IMR-90 (cell line): ENCODE measurements around the gene DBP. TPM values are rescaled to one million over a fixed set of nuclear protein-coding genes. Genes with fewer than 3 reads are reported as not detected.

Experiments
- ATAC-seq: fragments of 200-7000 bp; cut with Tn5 transposase; 2 replicates; pipeline ENCODE4 v1.9.1; 2020; ENCODE audit warnings: low read depth, mild to moderate bottlenecking, moderate library complexity
- BruUV-seq: library from RNA; stranded (reverse); fragments of 400-500 nt; replicated peaks from 2 replicates; lab custom pipeline; 2021; lab: Mats Ljungman, UMichigan
- CTCF ChIA-PET: fragments of 300-600 bp; formaldehyde crosslinking; extraction: SDS; loops from one replicate; lab custom pipeline; 2021; ENCODE audit warnings: antibody characterized with exemption; lab: Yijun Ruan, JAX
- POLR2A ChIA-PET: fragments of 300-600 bp; sonication (Branson Sonifier 250); formaldehyde crosslinking; loops from one replicate; lab custom pipeline; 2022; ENCODE audit warnings: antibody characterized with exemption; ENCODE audit not compliant: unreplicated experiment; lab: Charles Lee
- DNase-seq: peaks from one replicate; pipeline ENCODE4 v3.0.0; 2013
- H2AFZ ChIP-seq: replicated peaks from 2 replicates; pipeline ENCODE3; 2013; ENCODE audit warnings: low read length, mild to moderate bottlenecking; ENCODE audit not compliant: poor library complexity
- H2AK5ac ChIP-seq: 2 replicates; pipeline ENCODE4 v1.6.1; 2013; ENCODE audit warnings: low read depth, low read length, inconsistent platforms
- H2AK9ac ChIP-seq: replicated peaks from 2 replicates; pipeline ENCODE3; 2013; ENCODE audit warnings: mild to moderate bottlenecking, low read depth, low read length, moderate library complexity; ENCODE audit not compliant: poor library complexity
- H2BK120ac ChIP-seq: 2 replicates; pipeline ENCODE4 v1.6.1; 2013; ENCODE audit warnings: low read depth, low read length, inconsistent platforms
- H2BK15ac ChIP-seq: 3 replicates; pipeline ENCODE4 v1.6.1; 2013; ENCODE audit warnings: low read depth, low read length, inconsistent platforms
- H2BK20ac ChIP-seq: 2 replicates; pipeline ENCODE4 v1.6.1; 2013; ENCODE audit warnings: low read depth, mild to moderate bottlenecking, inconsistent platforms, low read length, moderate library complexity
- H2BK5ac ChIP-seq: 2 replicates; pipeline ENCODE4 v1.6.1; 2013; ENCODE audit warnings: mild to moderate bottlenecking, low read depth, low read length, inconsistent platforms; ENCODE audit not compliant: poor library complexity, severe bottlenecking
- H3K14ac ChIP-seq: replicated peaks from 2 replicates; pipeline ENCODE4 v1.6.1; 2013; ENCODE audit warnings: low read depth, low read length, inconsistent platforms
- H3K18ac ChIP-seq: 2 replicates; pipeline ENCODE4 v1.6.1; 2013; ENCODE audit warnings: low read depth, low read length, control low read depth
- H3K23ac ChIP-seq: 2 replicates; pipeline ENCODE4 v1.6.1; 2013; ENCODE audit warnings: low read depth, low read length, inconsistent platforms
- H3K27ac ChIP-seq: 2 replicates; pipeline ENCODE4 v1.5.1; 2013; ENCODE audit warnings: mild to moderate bottlenecking, control low read depth, low read length; ENCODE audit not compliant: insufficient read depth
- H3K27me3 ChIP-seq: 2 replicates; pipeline ENCODE4 v1.6.1; 2013; ENCODE audit warnings: low read length; ENCODE audit not compliant: control insufficient read depth, insufficient read depth
- H3K36me3 ChIP-seq: 2 replicates; pipeline ENCODE4 v1.6.1; 2013; ENCODE audit warnings: low read length, mixed read lengths; ENCODE audit not compliant: control insufficient read depth, insufficient read depth
- H3K4ac ChIP-seq: 2 replicates; pipeline ENCODE4 v1.6.1; 2013; ENCODE audit warnings: low read depth, low read length, inconsistent platforms
- H3K4me1 ChIP-seq: 2 replicates; pipeline ENCODE4 v1.6.1; 2013; ENCODE audit warnings: low read length, mixed read lengths; ENCODE audit not compliant: control insufficient read depth, insufficient read depth
- H3K4me2 ChIP-seq: 2 replicates; pipeline ENCODE4 v1.6.1; 2013; ENCODE audit warnings: low read depth, mild to moderate bottlenecking, control low read depth, low read length, moderate library complexity
- H3K4me3 ChIP-seq: 2 replicates; pipeline ENCODE4 v1.5.1; 2013; ENCODE audit warnings: low read depth, mild to moderate bottlenecking, control low read depth, low read length, moderate library complexity; ENCODE audit not compliant: insufficient read depth
- H3K56ac ChIP-seq: 2 replicates; pipeline ENCODE4 v1.6.1; 2013; ENCODE audit warnings: low read length, inconsistent platforms; ENCODE audit not compliant: insufficient read depth; ENCODE audit errors: extremely low read depth
- H3K79me1 ChIP-seq, 2 experiments: 2 replicates each; pipeline ENCODE4 v1.6.1; 2013; ENCODE audit warnings: low read length in 2 of 2, inconsistent platforms in 1 of 2, low read depth in 1 of 2
- H3K9ac ChIP-seq: 2 replicates; pipeline ENCODE4 v1.6.1; 2013; ENCODE audit warnings: low read depth, low read length, control low read depth
- H3K9me1 ChIP-seq: 2 replicates; pipeline ENCODE4 v1.6.1; 2013; ENCODE audit warnings: low read length, inconsistent platforms; ENCODE audit not compliant: insufficient read depth
- H3K9me3 ChIP-seq: 2 replicates; pipeline ENCODE4 v1.6.1; 2013; ENCODE audit warnings: low read length; ENCODE audit not compliant: control insufficient read depth, insufficient read depth
- H4K20me1 ChIP-seq: 2 replicates; pipeline ENCODE4 v1.6.1; 2013; ENCODE audit warnings: low read length, inconsistent platforms; ENCODE audit not compliant: insufficient read depth
- H4K5ac ChIP-seq: 2 replicates; pipeline ENCODE4 v1.6.1; 2013; ENCODE audit warnings: mild to moderate bottlenecking, low read depth, low read length, control low read depth
- H4K8ac ChIP-seq, 2 experiments: 2 replicates each; pipeline ENCODE4 v1.6.1; 2013; ENCODE audit warnings: low read depth in 2 of 2, low read length in 2 of 2, control low read depth in 1 of 2, inconsistent platforms in 1 of 2
- H4K91ac ChIP-seq: 2 replicates; pipeline ENCODE4 v1.6.1; 2013; ENCODE audit warnings: low read depth, low read length, inconsistent platforms; ENCODE audit not compliant: insufficient read depth
- CEBPB ChIP-seq: IDR thresholded peaks from 2 replicates; pipeline ENCODE4 v1.6.1; 2012; ENCODE audit warnings: low read depth, low read length, improper control_type of control experiment
- MAFK ChIP-seq: IDR thresholded peaks from 2 replicates; pipeline ENCODE4 v1.6.1; 2012; ENCODE audit warnings: low read depth, low read length, improper control_type of control experiment
- MAZ ChIP-seq: IDR thresholded peaks from 2 replicates; pipeline ENCODE4 v1.6.1; 2012; ENCODE audit warnings: low read depth, mild to moderate bottlenecking, low read length, improper control_type of control experiment, moderate library complexity, borderline replicate concordance
- MXI1 ChIP-seq: IDR thresholded peaks from 2 replicates; pipeline ENCODE4 v1.6.1; 2012; ENCODE audit warnings: low read depth, mild to moderate bottlenecking, low read length, moderate library complexity, borderline replicate concordance
- NFE2L2 ChIP-seq: fragments of 150-350 bp; IDR thresholded peaks from 2 replicates; pipeline ENCODE4 v1.6.1; 2016; ENCODE audit warnings: low read depth, mild to moderate bottlenecking, low read length
- RCOR1 ChIP-seq: IDR thresholded peaks from 2 replicates; pipeline ENCODE4 v1.6.1; 2012; ENCODE audit warnings: mild to moderate bottlenecking, low read length, improper control_type of control experiment; ENCODE audit not compliant: insufficient replicate concordance
- WGBS, 2 experiments: methylation state at CpG; one replicate each; pipeline versions ENCODE4 v1.1.5 to v1.1.7; 2013; ENCODE audit warnings: missing lambda C conversion rate in 2 of 2; ENCODE audit not compliant: insufficient read length in 1 of 2; ENCODE audit errors: extremely low coverage in 2 of 2; 5-methylcytosine and 5-hydroxymethylcytosine counted together
- dilution Hi-C: fragments of 300-500 bp; cut with HindIII; formaldehyde crosslinking; loops from one replicate; pipeline ENCODE4 v1.14.3; 2018; ENCODE audit warnings: low sequenced_read_pairs; ENCODE audit not compliant: unreplicated experiment
- in situ Hi-C: fragments of 300-500 bp; cut with MboI; formaldehyde crosslinking; loops from 3 replicates; pipeline ENCODE4 v1.14.3; 2019; ENCODE audit warnings: low sequenced_read_pairs, inconsistent platforms, mixed read lengths
- intact Hi-C: fragments of 100-400 bp; cut with micrococcal nuclease; formaldehyde crosslinking; loops from 2 replicates; pipeline ENCODE4 v1.10.0; 2022
- polyA plus RNA-seq, 3 experiments: library from polyadenylated mRNA; depleted of rRNA; stranded (reverse); fragments of >200 nt; gene quantifications; 2 replicates each; pipeline ENCODE4 v1.2.3, GENCODE V29; 2012; ENCODE audit warnings: low replicate concordance in 1 of 3
- total RNA-seq: library from RNA; depleted of rRNA; stranded (reverse); fragments of >200 nt; gene quantifications from 2 replicates; pipeline ENCODE4 v1.2.3, GENCODE V29; 2012
- TF ChIP-seq, protein P1 (sequence below): fragments of 150-350 bp; IDR thresholded peaks from 2 replicates; pipeline ENCODE4 v1.6.1; 2017; ENCODE audit warnings: mild to moderate bottlenecking, antibody characterized with exemption, low read length, low read depth
- TF ChIP-seq, protein P2 (sequence below): fragments of 150-350 bp; IDR thresholded peaks from 2 replicates; pipeline ENCODE4 v1.6.1; 2016; ENCODE audit warnings: low read depth, mild to moderate bottlenecking, low read length, moderate library complexity, borderline replicate concordance

The DBP gene
- total and polyA plus RNA-seq, 2 of the 4 experiments (the other 2 are of a cell fraction): 3.0 to 3.6 TPM

DNA sequence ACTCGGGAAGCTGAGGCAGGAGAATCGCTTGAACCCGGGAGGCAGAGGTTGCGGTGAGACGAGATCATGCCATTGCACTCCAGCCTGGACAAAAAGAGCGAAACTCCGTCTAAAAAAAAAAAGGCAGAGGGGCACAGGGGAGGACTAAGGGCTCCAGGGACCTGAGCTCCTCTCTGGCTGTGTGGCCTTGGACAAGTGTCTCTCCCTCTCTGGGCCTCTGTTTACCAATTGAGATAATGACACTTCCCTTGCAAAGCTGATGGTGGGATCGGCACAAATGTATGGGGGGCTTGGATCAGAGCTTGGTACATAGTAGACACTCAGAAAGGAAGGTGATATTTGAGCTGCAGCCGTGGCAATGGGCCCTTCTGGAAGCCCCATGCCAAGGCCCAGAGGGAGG lies 42.0 kb downstream of the DBP start:
- Histone ChIP-seq H3K9me1 (no peaks in the 10 kb centered on the region), H3K4me2 (no peak overlapping the region), H3K23ac (no peak overlapping the region), H4K91ac (no peak overlapping the region), H3K27me3 (peaks cover 16% of the 10 kb centered on the region), H2BK120ac (no peak overlapping the region), H3K27ac (no peak overlapping the region), H3K4ac (no peak overlapping the region), H3K18ac (no peak overlapping the region), H2BK20ac (no peak overlapping the region), H2BK15ac (no peak overlapping the region), H4K5ac (no peak overlapping the region), H3K56ac (no peak overlapping the region), H4K8ac (no peak overlapping the region), H3K9ac (no peak overlapping the region), H3K14ac (no peak overlapping the region), H2AFZ (no peak overlapping the region), H2AK9ac (no peak overlapping the region), H3K79me1 (no peaks in the 10 kb centered on the region), H3K9me3 (no peaks in the 10 kb centered on the region), H3K36me3 (no peaks in the 10 kb centered on the region), H2AK5ac (no peak overlapping the region), H3K4me3 (no peak overlapping the region), H2BK5ac (no peak overlapping the region), H3K4me1 (no peaks in the 10 kb centered on the region), H4K20me1 (no peaks in the 10 kb centered on the region)
- DNase-seq (no peak), ATAC-seq (no peak)
- in situ Hi-C loops: no loop called here
- CTCF ChIA-PET: no interaction called here
- BruUV-seq: no TSS peak
- intact Hi-C loops: no loop called here
- 83% methylated on average over 7 of the region's 9 CpGs; no CpG with 5 or more reads in 1 of the 2 experiments for WGBS, 2 experiments
- no peak for TF ChIP-seq CEBPB
- TF ChIP-seq MAFK: no peak
- TF ChIP-seq NFE2L2: no peak
- TF ChIP-seq, protein P1, sequence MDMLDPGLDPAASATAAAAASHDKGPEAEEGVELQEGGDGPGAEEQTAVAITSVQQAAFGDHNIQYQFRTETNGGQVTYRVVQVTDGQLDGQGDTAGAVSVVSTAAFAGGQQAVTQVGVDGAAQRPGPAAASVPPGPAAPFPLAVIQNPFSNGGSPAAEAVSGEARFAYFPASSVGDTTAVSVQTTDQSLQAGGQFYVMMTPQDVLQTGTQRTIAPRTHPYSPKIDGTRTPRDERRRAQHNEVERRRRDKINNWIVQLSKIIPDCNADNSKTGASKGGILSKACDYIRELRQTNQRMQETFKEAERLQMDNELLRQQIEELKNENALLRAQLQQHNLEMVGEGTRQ: no peak
- TF ChIP-seq, protein P2, sequence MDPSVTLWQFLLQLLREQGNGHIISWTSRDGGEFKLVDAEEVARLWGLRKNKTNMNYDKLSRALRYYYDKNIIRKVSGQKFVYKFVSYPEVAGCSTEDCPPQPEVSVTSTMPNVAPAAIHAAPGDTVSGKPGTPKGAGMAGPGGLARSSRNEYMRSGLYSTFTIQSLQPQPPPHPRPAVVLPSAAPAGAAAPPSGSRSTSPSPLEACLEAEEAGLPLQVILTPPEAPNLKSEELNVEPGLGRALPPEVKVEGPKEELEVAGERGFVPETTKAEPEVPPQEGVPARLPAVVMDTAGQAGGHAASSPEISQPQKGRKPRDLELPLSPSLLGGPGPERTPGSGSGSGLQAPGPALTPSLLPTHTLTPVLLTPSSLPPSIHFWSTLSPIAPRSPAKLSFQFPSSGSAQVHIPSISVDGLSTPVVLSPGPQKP: no peak
- TF ChIP-seq MAZ: no peak
- no peak for TF ChIP-seq MXI1
- TF ChIP-seq RCOR1: no peak
- dilution Hi-C loops: no loop called here
- POLR2A ChIA-PET: no interaction called here
